ENCODE measurements around the gene FBRSL1.

DNA sequence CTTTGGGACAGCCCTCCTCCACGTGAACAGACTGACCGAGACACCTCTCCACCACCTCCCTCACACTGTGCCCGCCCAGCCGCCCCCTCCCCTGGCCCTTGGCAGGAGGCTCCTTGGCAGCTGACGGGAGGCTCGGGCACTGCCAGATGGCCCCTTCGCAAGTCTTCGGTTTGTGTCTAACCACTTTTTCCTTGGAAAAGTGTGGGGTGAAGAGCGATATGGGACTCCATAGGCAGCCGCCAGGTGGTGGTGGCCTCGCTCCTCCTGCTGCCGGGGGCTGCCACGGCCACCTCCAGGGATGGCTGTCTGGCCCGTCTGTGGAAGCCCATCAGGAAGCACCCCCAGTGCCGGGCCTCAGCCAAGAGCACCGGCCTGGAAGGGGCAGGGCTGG is 61.7 kb downstream of the FBRSL1 start:
- TF ChIP-seq, protein P1, sequence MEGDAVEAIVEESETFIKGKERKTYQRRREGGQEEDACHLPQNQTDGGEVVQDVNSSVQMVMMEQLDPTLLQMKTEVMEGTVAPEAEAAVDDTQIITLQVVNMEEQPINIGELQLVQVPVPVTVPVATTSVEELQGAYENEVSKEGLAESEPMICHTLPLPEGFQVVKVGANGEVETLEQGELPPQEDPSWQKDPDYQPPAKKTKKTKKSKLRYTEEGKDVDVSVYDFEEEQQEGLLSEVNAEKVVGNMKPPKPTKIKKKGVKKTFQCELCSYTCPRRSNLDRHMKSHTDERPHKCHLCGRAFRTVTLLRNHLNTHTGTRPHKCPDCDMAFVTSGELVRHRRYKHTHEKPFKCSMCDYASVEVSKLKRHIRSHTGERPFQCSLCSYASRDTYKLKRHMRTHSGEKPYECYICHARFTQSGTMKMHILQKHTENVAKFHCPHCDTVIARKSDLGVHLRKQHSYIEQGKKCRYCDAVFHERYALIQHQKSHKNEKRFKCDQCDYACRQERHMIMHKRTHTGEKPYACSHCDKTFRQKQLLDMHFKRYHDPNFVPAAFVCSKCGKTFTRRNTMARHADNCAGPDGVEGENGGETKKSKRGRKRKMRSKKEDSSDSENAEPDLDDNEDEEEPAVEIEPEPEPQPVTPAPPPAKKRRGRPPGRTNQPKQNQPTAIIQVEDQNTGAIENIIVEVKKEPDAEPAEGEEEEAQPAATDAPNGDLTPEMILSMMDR (IDR thresholded peaks at IDR 0.05): no peak
- TF ChIP-seq EP300 (IDR thresholded peaks at IDR 0.05): no peak
- no peak for TF ChIP-seq POLR2A (IDR thresholded peaks at IDR 0.05)

All from ovary (tissue), 3 donors.